DMS114 treated with DMSO at 0.1 percent for 48 hours (cell line): ENCODE measurements around the gene MICB.
"Not testable (repeated sequence)": the region's sequence is repeated elsewhere in the genome, so short reads cannot be mapped to it uniquely, and the experiment has no call there.

Experiments used
- DNase-seq: peaks from one replicate; lab custom pipeline; 2025; ENCODE audit not compliant: unreplicated experiment; lab: John Stamatoyannopoulos, UW

The MICB gene

GRCh38 chr6:31473780-31474761 lies 23.9 kb upstream of the MICB start:
- no peak for DNase-seq

GRCh38 chr6:31474871-31475286 lies 23.1 kb upstream of the MICB start:
- no peak for DNase-seq

DNA sequence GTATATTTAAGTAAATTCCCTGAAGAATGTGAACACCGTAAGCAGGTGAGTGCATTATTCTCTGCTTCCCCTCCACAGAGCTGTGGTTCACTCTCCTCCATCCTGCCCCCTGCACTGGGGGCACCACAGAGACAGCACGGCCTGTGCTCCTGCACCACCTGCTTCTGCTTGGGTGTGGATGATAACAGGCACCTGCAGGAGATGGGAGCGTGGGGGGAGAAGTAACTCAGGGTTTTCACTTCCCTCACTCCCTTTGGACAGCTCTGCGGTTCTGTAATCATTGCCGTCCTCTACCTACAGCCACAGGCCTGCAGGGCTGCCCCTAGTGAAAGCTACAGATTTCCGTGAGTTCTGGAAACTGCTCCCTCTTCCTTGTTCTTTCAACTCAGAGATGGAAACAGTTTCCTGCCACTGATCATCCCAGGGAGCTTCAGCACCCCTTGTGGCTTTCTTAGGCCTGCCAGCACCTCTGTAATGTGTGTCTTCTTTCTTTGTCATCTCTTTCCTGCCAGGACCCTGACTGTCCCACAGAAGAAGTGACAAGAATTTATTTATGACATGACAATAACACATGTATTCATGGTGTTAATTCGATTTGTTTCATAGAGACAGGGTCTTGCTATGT lies 21.3 kb upstream of the MICB start:
- no peak for DNase-seq

GRCh38 chr6:31477521-31477920 lies 20.4 kb upstream of the MICB start:
- no peak for DNase-seq

DNA sequence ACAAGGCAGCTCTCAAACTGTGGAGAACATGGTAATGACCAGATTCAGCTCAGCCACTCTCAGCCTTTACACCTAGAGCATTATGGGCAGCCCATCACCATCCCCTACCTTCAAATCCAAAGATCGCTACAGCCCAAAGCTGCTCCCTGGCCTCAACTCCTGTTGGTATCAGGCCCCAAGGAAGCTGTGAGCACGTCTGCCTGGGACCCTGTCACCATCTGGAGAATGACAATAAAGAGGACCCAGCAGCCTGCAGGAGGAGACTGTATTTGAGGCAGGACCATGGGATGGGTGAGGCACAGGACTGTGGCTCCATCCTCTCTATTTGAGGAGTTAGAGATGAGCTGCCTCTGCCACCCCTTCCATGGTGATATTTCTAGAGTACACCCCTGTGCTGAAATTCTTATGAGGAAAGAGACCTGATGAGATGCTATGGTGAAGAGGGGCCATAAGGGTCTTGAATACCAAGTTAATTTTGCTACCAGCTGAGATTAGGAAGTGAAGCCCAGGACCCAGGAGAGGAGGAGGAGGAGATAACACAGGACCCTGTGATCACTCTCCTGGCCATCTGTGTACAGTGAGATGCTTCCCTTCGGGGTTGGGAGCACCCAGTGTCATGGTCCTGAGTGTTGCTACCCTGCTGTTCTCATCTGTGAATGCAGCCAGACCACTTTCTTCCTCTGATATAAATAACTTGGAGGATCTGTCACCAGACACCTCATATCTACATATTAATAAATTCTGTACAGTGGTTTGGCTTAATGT lies 19.6 kb upstream of the MICB start:
- DNase-seq: no peak

- no peak for DNase-seq
Observed at GRCh38 chr6:31479151-31479932, 18.6 kb upstream of the MICB start.

GRCh38 chr6:31479933-31480535 lies 17.9 kb upstream of the MICB start:
- no peak for DNase-seq

- DNase-seq: no peak
Observed at GRCh38 chr6:31480574-31480973, 17.4 kb upstream of the MICB start.

DNA sequence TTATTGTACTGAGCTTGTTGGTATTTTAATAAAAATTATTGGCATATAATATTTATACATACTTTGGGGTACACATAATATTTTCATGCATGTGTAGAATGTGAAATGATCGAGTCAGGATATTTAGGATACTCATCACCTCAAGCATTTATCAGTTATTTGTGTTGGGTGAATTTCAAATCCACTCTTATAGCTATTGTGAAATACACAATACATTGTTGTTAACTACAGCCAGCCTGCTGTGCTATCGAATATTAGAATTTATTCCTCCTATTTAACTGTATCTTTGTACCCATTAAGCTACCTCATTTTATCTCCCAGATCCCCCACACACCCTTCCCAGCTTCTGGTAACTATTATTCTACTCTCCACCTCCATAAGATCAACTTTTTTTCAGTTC lies 14.6 kb upstream of the MICB start:
- DNase-seq: no peak

DNA sequence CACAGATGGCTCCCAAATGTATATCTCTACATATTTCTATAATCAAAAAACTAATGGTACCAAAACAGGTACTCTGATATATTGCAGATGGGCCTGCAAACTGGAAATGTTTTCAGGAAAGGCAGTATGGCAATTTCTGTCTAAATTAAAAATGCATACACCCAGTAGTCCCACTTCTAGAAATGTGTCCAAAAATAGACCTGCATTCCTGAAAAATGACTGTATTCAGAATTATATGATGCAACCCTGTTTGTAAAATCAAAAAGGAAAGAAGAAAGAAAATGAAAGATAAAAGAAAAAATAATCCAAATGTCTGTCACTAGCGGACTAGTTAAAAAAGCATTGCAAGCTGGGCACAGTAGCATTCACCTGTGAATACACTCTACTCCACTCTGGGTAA lies 12.9 kb upstream of the MICB start:
- no peak for DNase-seq

DNA sequence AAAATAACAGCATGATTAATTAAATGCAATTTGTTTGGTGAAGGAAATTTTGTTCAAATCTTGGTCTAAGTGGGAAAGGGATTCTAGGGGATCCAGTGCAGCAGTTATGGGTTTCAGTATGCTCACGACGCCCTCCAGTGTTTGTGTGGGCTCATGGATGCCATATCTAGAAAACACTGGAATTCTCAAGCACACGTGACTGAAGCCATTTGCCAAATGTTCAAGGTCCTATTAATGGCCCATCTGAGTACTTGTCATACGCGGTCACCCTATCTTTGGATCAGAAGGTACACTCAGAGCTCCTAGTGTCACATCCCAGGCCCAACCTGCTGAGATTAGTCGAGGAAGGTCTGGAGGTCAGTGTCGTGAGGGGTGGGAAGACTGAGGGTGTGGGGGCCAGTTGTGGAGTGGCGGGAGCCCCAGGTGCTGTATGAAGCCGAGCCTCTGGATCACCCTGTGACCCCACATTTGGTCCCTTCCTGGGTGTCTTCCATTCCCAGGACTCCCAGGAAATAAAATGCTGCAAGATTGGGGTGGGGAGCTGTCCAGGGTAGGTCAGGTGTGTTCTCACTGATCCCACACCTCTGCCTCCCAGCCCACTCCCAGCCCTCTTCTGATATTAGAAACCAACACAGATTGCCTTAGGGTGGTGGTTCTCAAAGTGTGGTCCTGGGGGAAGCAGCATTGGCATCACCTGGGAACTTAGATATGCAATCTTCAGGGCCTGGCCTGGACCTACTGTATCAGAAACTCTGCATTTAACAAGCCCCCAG lies 11.7 kb upstream of the MICB start:
- DNase-seq: not testable (repeated sequence)

DNA sequence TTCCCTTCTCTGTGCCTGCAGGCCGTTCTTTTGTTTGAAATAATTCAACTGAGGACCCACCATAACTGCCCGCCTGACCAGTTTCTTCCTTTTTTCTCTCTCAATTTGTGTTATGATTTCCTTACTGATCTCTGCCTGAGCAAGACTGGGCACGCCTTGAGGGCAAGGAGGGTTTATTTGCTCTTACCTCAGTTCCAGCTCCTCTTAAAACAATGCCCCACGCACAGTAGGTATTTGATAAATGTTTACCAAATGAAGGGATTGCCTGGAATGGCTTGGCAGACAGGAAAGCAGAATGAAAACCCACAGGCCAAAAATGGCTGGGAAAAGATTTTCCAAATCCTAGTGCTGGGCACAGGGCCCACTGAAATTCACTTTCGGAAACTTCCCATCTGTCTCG lies 10.3 kb upstream of the MICB start:
- DNase-seq: not testable (repeated sequence)

- DNase-seq: no peak
Observed at GRCh38 chr6:31489086-31489485, 8.9 kb upstream of the MICB start.

DNA sequence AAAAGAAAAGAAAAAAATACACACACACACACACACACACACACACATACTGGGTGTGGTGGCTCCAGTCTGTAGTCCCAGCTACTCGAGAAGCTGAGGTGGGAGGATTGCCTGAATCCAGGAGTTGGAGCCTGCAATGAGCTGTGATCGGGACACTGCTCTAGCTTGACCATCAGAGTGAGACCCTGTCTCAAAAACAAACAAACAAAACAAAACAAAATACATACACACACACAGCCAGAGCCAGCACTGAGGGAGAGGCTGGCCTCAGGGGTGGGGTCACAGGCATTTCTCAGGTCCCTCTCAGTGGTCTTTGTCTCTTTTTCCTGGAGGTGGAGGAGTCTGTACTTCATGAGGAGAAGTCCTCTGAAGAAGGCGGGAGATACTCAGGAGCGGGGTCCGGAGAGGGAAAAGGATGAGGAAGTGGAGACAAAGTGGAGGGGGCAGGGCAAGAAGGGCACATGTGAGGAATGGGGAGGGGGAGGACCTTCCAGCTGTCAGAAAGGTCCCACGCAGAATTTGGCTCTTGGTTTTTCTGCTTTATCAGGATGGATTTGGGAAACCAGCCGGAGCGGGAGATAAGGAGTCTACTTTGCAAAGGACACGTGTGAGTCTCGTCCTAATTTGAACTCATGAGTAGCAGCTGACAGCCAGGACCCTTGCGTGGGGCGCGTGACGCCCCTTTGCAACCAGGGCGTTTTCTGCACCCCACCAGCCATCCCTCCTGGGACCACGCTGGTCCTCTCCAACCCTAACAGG lies 7.7 kb upstream of the MICB start:
- DNase-seq: no peak

GRCh38 chr6:31493550-31493874 lies 4.4 kb upstream of the MICB start:
- not testable (repeated sequence) for DNase-seq

- peak; percentile 79 for DNase-seq
Observed at GRCh38 chr6:31493875-31494694, 3.9 kb upstream of the MICB start.

DNA sequence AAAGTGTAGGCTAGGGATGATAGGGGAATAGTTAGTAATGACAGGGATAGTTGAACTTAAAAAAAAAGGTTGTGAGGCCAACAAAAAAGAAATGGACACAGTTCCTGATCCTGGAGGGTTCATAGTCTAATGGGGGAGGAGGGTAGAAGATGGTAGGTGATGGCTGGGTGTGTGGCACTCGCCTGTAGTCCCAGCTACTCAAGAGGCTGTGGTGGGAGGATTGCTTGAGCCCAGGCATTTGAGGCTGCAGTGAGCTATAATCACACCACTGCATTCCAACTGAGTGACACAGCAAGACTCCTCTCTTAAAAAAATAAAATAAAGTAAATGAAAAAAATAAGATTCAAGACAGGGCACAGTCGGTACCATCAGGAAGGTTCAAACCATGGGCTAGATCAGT lies 2.4 kb upstream of the MICB start:
- no peak for DNase-seq

- DNase-seq: not testable (repeated sequence)
Observed at GRCh38 chr6:31496826-31497225, 1.1 kb upstream of the MICB start.
